Measurements from ENCODE around the gene HRH1.
"Not testable (repeated sequence)": the region's sequence is repeated elsewhere in the genome, so short reads cannot be mapped to it uniquely, and the experiment has no call there.

The HRH1 gene

GRCh38 chr3:11245827-11246662 is 91.8 kb downstream of the HRH1 start:
- no peak for DNase-seq

GRCh38 chr3:11246663-11246970 is 92.3 kb downstream of the HRH1 start:
- no peak for DNase-seq

GRCh38 chr3:11247362-11247761 is 93.1 kb downstream of the HRH1 start:
- no peak for DNase-seq

- no peak for DNase-seq
Observed at GRCh38 chr3:11248596-11248995, 94.3 kb downstream of the HRH1 start.

GRCh38 chr3:11250902-11251806 is 96.9 kb downstream of the HRH1 start:
- DNase-seq: peak; percentile 22

- DNase-seq: no peak
Observed at GRCh38 chr3:11251807-11252176, 97.5 kb downstream of the HRH1 start.

GRCh38 chr3:11254876-11255275 is 100.6 kb downstream of the HRH1 start:
- no peak for DNase-seq

- DNase-seq: not testable (repeated sequence)
Observed at GRCh38 chr3:11255537-11255936, 101.2 kb downstream of the HRH1 start.

GRCh38 chr3:11258958-11259357 is 104.7 kb downstream of the HRH1 start:
- no peak for DNase-seq

GRCh38 chr3:11260460-11260859 is 106.2 kb downstream of the HRH1 start:
- no peak for DNase-seq

GRCh38 chr3:11269007-11269406 is 114.7 kb downstream of the HRH1 start:
- no peak for DNase-seq

GRCh38 chr3:11271986-11272904 is 118.0 kb downstream of the HRH1 start, which contains the start of gene ATG7:
TSS of gene ATG7 (plus strand) at chr3:11272397. CDS start at chr3:11298696, 26,299 bp downstream.
- peak; percentile 97 for DNase-seq

- peak; percentile 23 for DNase-seq
Observed at GRCh38 chr3:11272906-11273574, 118.7 kb downstream of the HRH1 start.

GRCh38 chr3:11273891-11274291 is 119.6 kb downstream of the HRH1 start:
- DNase-seq: peak; percentile 8

GRCh38 chr3:11274566-11275142 is 120.4 kb downstream of the HRH1 start:
- no peak for DNase-seq

GRCh38 chr3:11275926-11276325 is 121.6 kb downstream of the HRH1 start:
- DNase-seq: no peak

- DNase-seq: no peak
Observed at GRCh38 chr3:11276901-11277300, 122.6 kb downstream of the HRH1 start.

GRCh38 chr3:11282250-11283138 is 128.2 kb downstream of the HRH1 start:
- DNase-seq: no peak

- DNase-seq: no peak
Observed at GRCh38 chr3:11283139-11283475, 128.8 kb downstream of the HRH1 start.

- DNase-seq: no peak
Observed at GRCh38 chr3:11284011-11284410, 129.7 kb downstream of the HRH1 start.

- no peak for DNase-seq
Observed at GRCh38 chr3:11285471-11285870, 131.2 kb downstream of the HRH1 start.
